HepG2 (cell line): ENCODE data around the gene PNPLA2. TPM values are rescaled to one million over a fixed set of nuclear protein-coding genes. Genes with fewer than 3 reads are reported as not detected.

Source experiments
- ATAC-seq: fragments of 200-7000 bp; cut with Tn5 transposase; 3 replicates; pipeline ENCODE4 v1.9.1; 2020; ENCODE audit warnings: mild to moderate bottlenecking, moderate library complexity
- BruUV-seq: library from RNA; stranded (reverse); fragments of 400-500 nt; replicated peaks from 2 replicates; lab custom pipeline; 2021; lab: Mats Ljungman, UMichigan
- CTCF ChIA-PET: fragments of 300-600 bp; formaldehyde crosslinking; extraction: SDS; loops from one replicate; lab custom pipeline; 2021; ENCODE audit warnings: low total read pairs, inconsistent platforms, low intra/inter-chr PET ratio; lab: Yijun Ruan, JAX
- POLR2A ChIA-PET: fragments of 350-600 bp; sonication (Branson Sonifier 250); formaldehyde crosslinking; loops from one replicate; lab custom pipeline; 2020; ENCODE audit warnings: antibody characterized with exemption, inconsistent platforms; lab: Yijun Ruan, JAX
- DNase-seq: peaks from one replicate; pipeline ENCODE4 v3.0.0-alpha.2; 2015; ENCODE audit warnings: low spot score
- FAIRE-seq: peaks from 3 replicates; lab custom pipeline; 2011; peaks lifted over from hg19 to GRCh38; lab: Jason Lieb, UNC
- H2AFZ ChIP-seq: one replicate; pipeline ENCODE4 v1.6.1; 2011; ENCODE audit warnings: low read length, inconsistent platforms
- H3K27ac ChIP-seq: fragments of 300-600 bp; 3 replicates; pipeline ENCODE4 v1.8.0; 2011; ENCODE audit warnings: mixed run types, mild to moderate bottlenecking, mixed read lengths, low read length, inconsistent platforms; ENCODE audit not compliant: insufficient read depth; ENCODE audit errors: extremely low read length
- H3K27me3 ChIP-seq, 2 experiments: fragments of 200-600 bp in 1 of 2; 2 replicates in 1 of 2; 3 replicates in 1 of 2; pipeline versions ENCODE4 v1.6.0 to v1.8.0; 2011; ENCODE audit warnings: low read length in 2 of 2, mild to moderate bottlenecking in 2 of 2, moderate library complexity in 2 of 2, inconsistent platforms in 1 of 2; ENCODE audit not compliant: insufficient read depth in 2 of 2, control insufficient read depth in 1 of 2
- H3K36me3 ChIP-seq, 2 experiments: fragments of 200-600 bp in 1 of 2; replicated peaks in 1 of 2; 2 replicates in 1 of 2; 3 replicates in 1 of 2; pipeline versions ENCODE4 v1.5.1 to v1.8.0; 2011; ENCODE audit warnings: low read length in 2 of 2, inconsistent platforms in 1 of 2; ENCODE audit not compliant: insufficient read depth in 2 of 2, control insufficient read depth in 1 of 2
- H3K4me1 ChIP-seq: 2 replicates; pipeline ENCODE4 v1.5.1; 2012; ENCODE audit warnings: low read length, inconsistent platforms; ENCODE audit not compliant: insufficient read depth
- H3K4me2 ChIP-seq: 2 replicates; pipeline ENCODE4 v1.6.0; 2011; ENCODE audit warnings: low read depth, low read length, inconsistent platforms
- H3K4me3 ChIP-seq, 3 experiments: fragments of 200-600 bp in 1 of 3; sonication (generic), shearing (Covaris generic) in 1 of 3; replicated peaks in 1 of 3; 2 replicates each; pipeline ENCODE4 v1.5.1; 2011 to 2016; ENCODE audit warnings: low read length in 3 of 3, inconsistent platforms in 2 of 3, low read depth in 2 of 3, mild to moderate bottlenecking in 2 of 3, control low read depth in 1 of 3, mixed read lengths in 1 of 3; ENCODE audit not compliant: insufficient read depth in 1 of 3
- H3K79me2 ChIP-seq: one replicate; pipeline ENCODE4 v1.6.1; 2011; ENCODE audit warnings: low read length, inconsistent platforms; ENCODE audit not compliant: insufficient read depth
- H3K9ac ChIP-seq: 2 replicates; pipeline ENCODE4 v1.6.0; 2011; ENCODE audit warnings: mild to moderate bottlenecking, low read depth, low read length, inconsistent platforms; ENCODE audit not compliant: insufficient read depth
- H3K9me3 ChIP-seq: 2 replicates; pipeline ENCODE4 v1.5.1; 2012; ENCODE audit warnings: mild to moderate bottlenecking, low read length
- H4K20me1 ChIP-seq: 2 replicates; pipeline ENCODE4 v1.6.0; 2011; ENCODE audit warnings: inconsistent platforms, mild to moderate bottlenecking, low read length, moderate library complexity; ENCODE audit not compliant: insufficient read depth
- ATF4 ChIP-seq, 2 experiments: fragments of 450-650 bp in 1 of 2; sonication (generic) in 1 of 2; formaldehyde crosslinking; IDR thresholded peaks; 2 replicates each; pipeline versions ENCODE4 v1.5.0 to v1.8.0; 2020 to 2022; ENCODE audit warnings: mild to moderate bottlenecking in 1 of 2, missing genetic modification reagents in 1 of 2
- EEA1 ChIP-seq: sonication (generic); formaldehyde crosslinking; IDR thresholded peaks from 2 replicates; pipeline ENCODE4 v1.5.1; 2020; ENCODE audit warnings: mild to moderate bottlenecking, missing genetic modification reagents, borderline replicate concordance
- GZF1 ChIP-seq: sonication (generic); formaldehyde crosslinking; IDR thresholded peaks from 2 replicates; pipeline ENCODE4 v1.5.1; 2020; ENCODE audit warnings: mild to moderate bottlenecking, missing genetic modification reagents
- HNRNPUL1 ChIP-seq: fragments of 200-400 bp; formaldehyde crosslinking; IDR thresholded peaks from 2 replicates; pipeline ENCODE4 v1.6.1; 2017; ENCODE audit warnings: low read depth, mild to moderate bottlenecking, low read length, moderate library complexity
- MBD4 ChIP-seq: IDR thresholded peaks from 2 replicates; pipeline ENCODE4 v1.6.1; 2012; ENCODE audit warnings: low read length, inconsistent platforms, borderline replicate concordance
- MXD3 ChIP-seq: IDR thresholded peaks from 2 replicates; pipeline ENCODE4 v1.6.1; 2016; ENCODE audit warnings: mild to moderate bottlenecking, missing biosample characterization, missing genetic modification reagents
- MXI1 ChIP-seq: IDR thresholded peaks from 3 replicates; pipeline ENCODE4 v1.6.1; 2012; ENCODE audit warnings: low read depth, low read length, inconsistent platforms, borderline replicate concordance
- NFRKB ChIP-seq: fragments of 450-650 bp; IDR thresholded peaks from 2 replicates; pipeline ENCODE4 v1.6.1; 2017
- NPAS2 ChIP-seq: sonication (generic); formaldehyde crosslinking; IDR thresholded peaks from 2 replicates; pipeline ENCODE4 v1.8.0; 2022; ENCODE audit warnings: mild to moderate bottlenecking, missing genetic modification reagents, borderline replicate concordance
- RFX5 ChIP-seq: IDR thresholded peaks from 2 replicates; pipeline ENCODE4 v1.6.1; 2011; ENCODE audit warnings: low read depth, low read length, improper control_type of control experiment
- TBL1XR1 ChIP-seq: fragments of 150-350 bp; IDR thresholded peaks from 2 replicates; pipeline ENCODE4 v1.6.1; 2014; ENCODE audit warnings: borderline replicate concordance, low read length; ENCODE audit not compliant: partially characterized antibody
- TBX3 ChIP-seq: fragments of 450-650 bp; IDR thresholded peaks from 2 replicates; pipeline ENCODE4 v1.6.1; 2017; ENCODE audit warnings: antibody characterized with exemption, mild to moderate bottlenecking, inconsistent platforms, borderline replicate concordance
- ZNF224 ChIP-seq: sonication (generic); formaldehyde crosslinking; IDR thresholded peaks from 2 replicates; pipeline ENCODE4 v1.5.0; 2020; ENCODE audit warnings: mild to moderate bottlenecking, missing genetic modification reagents
- ZNF225 ChIP-seq: sonication (generic); formaldehyde crosslinking; IDR thresholded peaks from 2 replicates; pipeline ENCODE4 v1.4.0; 2020; ENCODE audit warnings: mild to moderate bottlenecking, missing genetic modification reagents
- ZNF230 ChIP-seq: sonication (generic); formaldehyde crosslinking; IDR thresholded peaks from 2 replicates; pipeline ENCODE4 v1.4.0; 2020; ENCODE audit warnings: mild to moderate bottlenecking, missing genetic modification reagents
- ZNF362 ChIP-seq: sonication (generic); formaldehyde crosslinking; IDR thresholded peaks from 2 replicates; pipeline ENCODE4 v1.4.0; 2020; ENCODE audit warnings: missing genetic modification reagents, mild to moderate bottlenecking, borderline replicate concordance
- ZNF567 ChIP-seq: sonication (generic); formaldehyde crosslinking; IDR thresholded peaks from 2 replicates; pipeline ENCODE4 v1.8.1; 2023; ENCODE audit warnings: mild to moderate bottlenecking, missing genetic modification reagents, borderline replicate concordance
- ZNF629 ChIP-seq: sonication (generic); formaldehyde crosslinking; conservative IDR thresholded peaks from 2 replicates; pipeline ENCODE4 v1.5.0; 2020; ENCODE audit warnings: missing genetic modification reagents
- ZNF678 ChIP-seq: sonication (generic); formaldehyde crosslinking; IDR thresholded peaks from 2 replicates; pipeline ENCODE4 v1.4.0; 2020; ENCODE audit warnings: mild to moderate bottlenecking, missing genetic modification reagents
- ZSCAN20 ChIP-seq: sonication (generic); formaldehyde crosslinking; IDR thresholded peaks from 2 replicates; pipeline ENCODE4 v1.4.0; 2020; ENCODE audit warnings: missing genetic modification reagents, mild to moderate bottlenecking, borderline replicate concordance
- ZSCAN22 ChIP-seq: sonication (generic); formaldehyde crosslinking; IDR thresholded peaks from 2 replicates; pipeline ENCODE4 v1.4.0; 2020; ENCODE audit warnings: mild to moderate bottlenecking, missing genetic modification reagents
- ZSCAN25 ChIP-seq: sonication (generic); formaldehyde crosslinking; IDR thresholded peaks from 2 replicates; pipeline ENCODE4 v1.8.0; 2022; ENCODE audit warnings: mild to moderate bottlenecking, missing genetic modification reagents
- WGBS: methylation state at CpG from one replicate; pipeline ENCODE4 v1.1.6; 2017; ENCODE audit warnings: low lambda C conversion rate; 5-methylcytosine and 5-hydroxymethylcytosine counted together
- in situ Hi-C: cut with HindIII; loops from 2 replicates; pipeline ENCODE4 v1.10.0; 2017; ENCODE audit warnings: low pct_unique_long_range_greater_than_20kb; ENCODE audit not compliant: extremely low pct_ligation_motif_present
- intact Hi-C: fragments of 100-400 bp; cut with micrococcal nuclease; formaldehyde crosslinking; loops from one replicate; pipeline ENCODE4 v1.10.0; 2022; ENCODE audit not compliant: unreplicated experiment
- polyA plus RNA-seq, 8 experiments: library from polyadenylated mRNA; depleted of rRNA in 3 of 8; stranded (reverse) in 7 of 8; unstranded in 1 of 8; fragments of >200 nt; fragmentation: Illumina TruSeq in 4 of 8; extraction: Trizol in 4 of 8; gene quantifications; 2 replicates each; pipeline versions ENCODE4 v1.2.1 to v1.2.3, GENCODE V29; 2011 to 2016; ENCODE audit warnings: low read depth in 4 of 8, missing spikeins in 1 of 8, mixed read lengths in 1 of 8; ENCODE audit not compliant: insufficient read depth in 1 of 8
- total RNA-seq, 5 experiments: library from RNA; depleted of rRNA; stranded (reverse); fragments of >200 nt; fragmentation: Illumina TruSeq; extraction: Trizol; gene quantifications; 2 replicates each; pipeline ENCODE4 v1.2.3, GENCODE V29; 2016; ENCODE audit warnings: low read depth in 1 of 5

The PNPLA2 gene
- total and polyA plus RNA-seq, 2 of the 13 experiments (the other 11 are each of a cell fraction or from before 2014, with no cell fraction given) = 10.5 to 43.2 TPM

- no peak; the same call in 1 of the 2 replicates for TF ChIP-seq GZF1 (CRISPR knock-in tag)
- peak; percentile 90; the same call in 1 of the 2 replicates for TF ChIP-seq ZNF567 (CRISPR knock-in tag)
- no peak for TF ChIP-seq TBX3
- TF ChIP-seq ZSCAN22 = 0 out of 2 replicates have a peak, but pooled peaks have one; percentile 28
These were observed 8.6 kb downstream of the PNPLA2 start (continued) for GRCh38 chr11:827146-827896.

GRCh38 chr11:827897-828192, 9.1 kb downstream of the PNPLA2 start, which contains the start of gene CRACR2B:
CRACR2B (plus strand) TSS chr11:827919; CDS start chr11:828608, 689 bp downstream.
- no TSS peak for BruUV-seq
- H2AFZ ChIP-seq = no peak within 1 kb of the TSS
- CTCF ChIA-PET = no interaction called here
- TF ChIP-seq ATF4 (CRISPR knock-in tag; IDR thresholded peaks at IDR 0.05) = no peak
- no peak for TF ChIP-seq ZNF629 (CRISPR knock-in tag)
- TF ChIP-seq EEA1 (CRISPR knock-in tag) = 0 out of 2 replicates have a peak, but pooled peaks have one; percentile 4
- no peak for TF ChIP-seq HNRNPUL1
- TF ChIP-seq ZNF678 = 0 out of 2 replicates have a peak, but pooled peaks have one; percentile 3
- 0 out of 2 replicates have a peak, but pooled peaks have one; percentile 52 for TF ChIP-seq ZNF230 (CRISPR knock-in tag)
- TF ChIP-seq MBD4 = no peak
- TF ChIP-seq RFX5 = no peak
- TF ChIP-seq ZNF225 (CRISPR knock-in tag) = 0 out of 2 replicates have a peak, but pooled peaks have one; percentile 14
- 0 out of 2 replicates have a peak, but pooled peaks have one; percentile 32 for TF ChIP-seq NPAS2 (CRISPR knock-in tag)
- TF ChIP-seq ZNF362 (CRISPR knock-in tag) = no peak
- TF ChIP-seq MXI1 = no peak
- TF ChIP-seq ZSCAN25 (CRISPR knock-in tag) = 0 out of 2 replicates have a peak, but pooled peaks have one; percentile 41
- TF ChIP-seq ZSCAN20 = no peak
- TF ChIP-seq NFRKB = no peak
- TF ChIP-seq ZNF224 = 0 out of 2 replicates have a peak, but pooled peaks have one; percentile 12
- TF ChIP-seq MXD3 (CRISPR knock-in tag) = no peak
- TF ChIP-seq TBL1XR1 = no peak

More at GRCh38 chr11:827897-828192, 9.1 kb downstream of the PNPLA2 start, which contains the start of gene CRACR2B:
- DNase-seq = no peak
- Histone ChIP-seq H3K9me3 (no peaks in the 10 kb centered on the region), H4K20me1 (no peaks in the 10 kb centered on the region), H3K4me3 (peak within 1 kb of the TSS; percentile 69 to 83 (median 80)), H3K36me3 (peaks cover 1 to 12% of the 10 kb centered on the region in 2 experiments; a peak in 2 of 5 replicates), H3K79me2 (no peaks in the 10 kb centered on the region), H3K4me1 (peaks cover 70% of the 10 kb centered on the region), H3K9ac (peak within 1 kb of the TSS; percentile 74), H3K4me2 (peak within 1 kb of the TSS; percentile 91), H3K27ac (peak within 1 kb of the TSS; percentile 77), H3K27me3 (no peaks in the 10 kb centered on the region)
- no peak for FAIRE-seq
- WGBS = 0% methylated on average over 1 of the region's 5 CpGs
- peak; percentile 7 for ATAC-seq
- in situ Hi-C loops = no loop called here
- POLR2A ChIA-PET = interaction anchor here (1.8 to 16.1 kb wide), 3 partner anchors 9 to 19 kb away, joined by 9 to 264 read pairs (median 141); partner anchors contain the start of genes PNPLA2, POLR2L, RPLP2 and TSPAN4
- intact Hi-C loops = no loop called here
